C4-2B (cell line): Measurements from ENCODE around the gene CPNE1.

ENCODE experiments used
- H3K27ac ChIP-seq: fragments of 450-650 bp; 2 replicates; pipeline ENCODE4 v1.5.1; 2017
- CTCF ChIP-seq: fragments of 450-650 bp; conservative IDR thresholded peaks from 2 replicates; pipeline ENCODE4 v1.5.1; 2017; ENCODE audit warnings: mild to moderate bottlenecking
- ZFX ChIP-seq: fragments of 450-650 bp; IDR thresholded peaks from 2 replicates; pipeline ENCODE4 v1.6.1; 2017

CPNE1 gene

GRCh38 chr20:35599776-35600120 is 65.0 kb downstream of the CPNE1 start:
- TF ChIP-seq ZFX (no peak), CTCF (no peak)
- H3K27ac ChIP-seq = no peak overlapping the region

- no peak for TF ChIP-seq ZFX
- TF ChIP-seq CTCF = no peak
- no peak overlapping the region for H3K27ac ChIP-seq
Measured at GRCh38 chr20:35598899-35599775, 65.6 kb downstream of the CPNE1 start.

GRCh38 chr20:35598476-35598875 is 66.2 kb downstream of the CPNE1 start:
- no peak overlapping the region for H3K27ac ChIP-seq
- TF ChIP-seq CTCF = no peak
- TF ChIP-seq ZFX = no peak

GRCh38 chr20:35597186-35597585 is 67.5 kb downstream of the CPNE1 start:
- TF ChIP-seq ZFX = no peak

GRCh38 chr20:35595901-35596300 is 68.8 kb downstream of the CPNE1 start:
- no peak for TF ChIP-seq CTCF
- TF ChIP-seq ZFX = no peak
- no peak overlapping the region for H3K27ac ChIP-seq

More at GRCh38 chr20:35597186-35597585, 67.5 kb downstream of the CPNE1 start:
- H3K27ac ChIP-seq = no peak overlapping the region

- no peak overlapping the region for H3K27ac ChIP-seq
- no peak for TF ChIP-seq CTCF
- TF ChIP-seq ZFX = no peak
Measured at GRCh38 chr20:35595456-35595855, 69.2 kb downstream of the CPNE1 start.

- H3K27ac ChIP-seq = no peak overlapping the region
- TF ChIP-seq ZFX = no peak
- TF ChIP-seq CTCF = no peak
Measured at GRCh38 chr20:35592339-35592974, 72.2 kb downstream of the CPNE1 start.

GRCh38 chr20:35588397-35588796 is 76.3 kb downstream of the CPNE1 start:
- TF ChIP-seq ZFX (no peak), CTCF (no peak)
- H3K27ac ChIP-seq = no peak overlapping the region
